Stimulated activated CD8-positive, alpha-beta memory T cell treated with anti-CD3 and anti-CD28 coated beads, Interleukin-7, amount 100 ng/mL, for 48 hours (primary cell): ENCODE results near the gene OMP.
"Not testable (repeated sequence)": the region's sequence is repeated elsewhere in the genome, so short reads cannot be mapped to it uniquely, and the experiment has no call there.

Source experiments
- DNase-seq, 2 donors: peaks; one replicate each; pipeline ENCODE4 v3.0.0-alpha.2; 2020; ENCODE audit warnings: low read depth in 1 of 2; ENCODE audit errors: extremely low read depth in 1 of 2

The OMP gene

DNA sequence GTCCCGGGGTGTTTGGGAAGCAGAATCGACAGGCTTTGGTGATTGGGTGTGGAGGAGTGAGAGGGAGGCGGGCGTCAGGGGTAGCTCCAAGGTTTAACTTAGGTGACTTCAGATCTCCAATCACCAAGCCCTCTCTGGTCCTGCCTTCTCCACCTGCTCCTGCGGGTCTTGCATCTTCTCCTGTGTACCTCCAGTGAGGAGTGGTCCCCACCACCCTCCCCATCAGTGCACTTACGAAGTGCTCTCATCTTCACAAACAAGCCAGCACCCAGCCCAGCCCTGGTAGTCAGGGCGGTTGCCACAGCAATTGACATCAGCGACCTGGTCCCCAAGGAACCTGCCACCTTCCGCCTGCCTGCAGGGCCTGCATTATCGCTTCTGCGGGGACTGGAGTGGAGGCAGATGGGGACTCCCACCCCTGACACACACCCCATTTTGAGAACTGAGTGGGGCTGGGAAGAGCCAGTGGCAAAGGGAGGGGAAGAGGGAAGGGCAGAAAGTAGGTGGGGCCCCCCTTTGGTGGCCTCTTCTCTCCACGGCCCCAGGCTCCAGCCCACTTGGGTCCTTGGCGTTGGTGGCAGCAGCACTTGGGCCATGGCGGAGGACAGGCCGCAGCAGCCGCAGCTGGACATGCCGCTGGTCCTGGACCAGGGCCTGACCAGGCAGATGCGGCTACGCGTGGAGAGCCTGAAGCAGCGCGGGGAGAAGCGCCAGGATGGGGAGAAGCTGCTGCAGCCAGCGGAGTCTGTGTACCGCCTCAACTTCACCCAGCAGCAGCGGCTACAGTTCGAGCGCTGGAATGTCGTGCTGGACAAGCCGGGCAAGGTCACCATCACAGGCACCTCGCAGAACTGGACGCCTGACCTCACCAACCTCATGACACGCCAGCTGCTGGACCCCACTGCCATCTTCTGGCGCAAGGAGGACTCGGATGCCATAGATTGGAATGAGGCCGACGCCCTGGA lies at the start of gene OMP:
OMP (plus strand) TSS at position 595 of the 965 bp plus-strand sequence; CDS start at position 595, 0 bp downstream.
- DNase-seq: no peak

DNA sequence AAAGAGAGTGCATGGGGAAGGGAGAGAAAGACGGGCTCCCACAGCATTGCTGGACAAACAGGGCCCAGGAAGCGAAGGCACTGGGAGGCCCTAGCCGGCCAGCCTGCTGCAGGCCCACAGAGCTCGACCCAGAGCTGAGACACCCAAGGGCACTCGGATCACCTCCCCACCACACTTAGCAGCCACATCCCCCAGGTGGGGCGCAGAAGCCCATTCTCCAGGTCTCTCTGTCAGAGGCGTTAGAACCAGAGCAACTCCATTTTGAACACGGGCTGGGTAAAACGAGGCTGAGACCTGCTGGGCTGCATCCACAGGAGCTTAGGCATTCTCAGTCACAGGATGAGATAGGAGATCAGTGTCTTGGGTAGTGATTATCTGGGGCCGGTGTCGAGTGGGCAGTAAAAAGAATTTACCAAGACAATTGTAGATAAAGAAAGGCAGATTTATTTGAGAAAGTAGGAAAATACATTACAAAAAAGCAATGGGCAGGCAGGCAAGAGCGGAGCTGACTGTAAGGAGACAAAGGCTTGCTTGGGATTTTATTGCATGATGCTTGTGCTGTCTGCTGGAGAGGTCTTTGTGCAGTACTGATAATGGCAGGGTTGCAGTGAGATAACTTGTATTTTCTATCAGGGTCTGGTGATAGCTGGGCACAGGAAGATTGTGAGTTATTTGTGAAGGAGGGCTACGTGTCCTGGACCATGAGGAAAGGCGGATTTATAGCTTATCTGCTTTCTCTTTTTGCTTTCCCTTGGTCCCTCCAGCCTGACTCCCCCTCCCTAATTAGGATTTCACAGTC lies 49.2 kb upstream of the OMP start:
- no peak for DNase-seq

DNA sequence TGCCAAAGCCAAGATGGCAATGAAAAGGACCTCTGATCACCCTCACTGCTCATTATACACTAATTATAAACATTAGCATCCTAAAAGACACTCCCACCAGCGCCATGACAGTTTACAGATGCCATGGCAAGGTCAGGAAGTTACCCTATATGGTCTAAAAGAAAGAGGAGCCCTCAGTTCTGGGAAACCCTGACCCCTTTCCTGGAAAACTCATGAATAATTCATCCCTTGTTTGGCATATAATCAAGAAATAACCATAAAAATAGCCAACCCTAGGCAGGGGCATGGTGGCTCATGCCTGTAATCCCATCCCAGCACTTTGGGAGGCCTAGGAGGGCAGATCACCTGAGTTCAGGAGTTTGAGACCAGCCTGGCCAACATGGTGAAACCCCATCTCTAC lies 48.6 kb upstream of the OMP start:
- DNase-seq: no peak

- no peak for DNase-seq
Measured at GRCh38 chr11:77055101-77055561, 47.5 kb upstream of the OMP start.

GRCh38 chr11:77055913-77056312 lies 46.7 kb upstream of the OMP start:
- no peak for DNase-seq

GRCh38 chr11:77056814-77057402 lies 45.7 kb upstream of the OMP start:
- no peak for DNase-seq

DNA sequence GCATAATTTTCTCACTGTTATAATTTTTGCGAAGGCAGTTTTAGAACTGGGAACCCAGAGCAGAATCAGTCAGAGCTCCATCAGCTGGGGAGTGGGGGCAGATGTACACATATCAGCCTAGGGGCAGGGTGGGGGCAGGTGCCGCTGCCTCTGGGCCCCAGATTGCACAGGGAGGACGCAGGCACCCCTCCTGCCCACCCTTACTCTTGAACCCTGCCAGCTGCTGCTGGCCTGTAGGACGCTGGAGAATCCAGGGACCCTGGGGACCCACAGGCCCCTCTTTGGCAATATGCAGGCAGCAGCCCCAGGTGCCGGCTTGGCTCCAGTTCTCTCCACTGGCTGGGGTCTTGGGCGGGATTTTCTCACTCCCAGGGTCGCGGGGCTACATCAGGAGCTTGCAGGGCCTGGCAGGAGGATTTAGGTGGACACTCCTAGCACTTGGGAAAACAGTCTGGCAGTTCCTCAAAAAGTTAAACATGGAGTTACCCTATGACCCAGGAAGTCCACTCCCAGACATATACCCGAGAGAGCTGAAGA lies 44.6 kb upstream of the OMP start:
- DNase-seq: no peak

- DNase-seq: no peak
Measured at GRCh38 chr11:77058900-77059299, 43.7 kb upstream of the OMP start.

GRCh38 chr11:77059806-77060205 lies 42.8 kb upstream of the OMP start:
- no peak for DNase-seq

GRCh38 chr11:77060234-77060633 lies 42.4 kb upstream of the OMP start:
- no peak for DNase-seq

DNA sequence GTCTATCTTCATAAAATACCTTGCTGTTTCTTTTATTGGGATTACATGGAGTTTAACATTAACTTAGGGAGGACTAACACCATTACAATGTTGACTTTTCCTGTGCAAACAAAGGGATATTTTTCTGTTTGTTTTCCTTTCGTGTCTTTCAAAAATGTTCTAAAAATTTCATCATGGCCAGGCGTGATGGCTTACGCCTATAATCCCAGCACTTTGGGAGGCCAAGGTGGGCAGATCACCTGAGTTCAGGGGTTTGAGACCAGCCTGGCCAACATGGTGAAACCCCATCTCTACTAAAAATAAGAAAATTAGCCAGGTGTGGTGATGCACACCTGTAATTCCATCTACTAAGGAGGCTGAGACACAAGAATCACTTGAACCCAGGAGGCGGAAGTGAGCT lies 41.4 kb upstream of the OMP start:
- not testable (repeated sequence) for DNase-seq

DNA sequence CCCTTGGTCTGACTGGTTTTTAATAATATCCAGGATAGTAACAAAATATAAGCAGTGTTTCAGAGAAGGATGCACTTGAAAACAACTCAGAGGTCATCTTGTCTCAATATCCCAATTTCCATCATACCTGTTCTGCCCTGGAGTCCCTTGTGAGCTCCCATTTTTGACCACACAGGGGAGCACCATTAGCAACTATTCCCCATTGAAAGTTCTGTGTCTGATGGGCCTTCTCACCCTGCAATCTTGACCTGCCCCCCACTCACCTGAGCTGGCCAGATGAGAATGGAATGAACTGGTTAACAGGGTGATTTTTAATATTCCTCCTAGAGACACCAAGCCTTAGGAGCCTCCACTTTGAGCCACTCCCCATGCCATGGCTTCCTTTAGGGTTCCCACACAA lies 39.7 kb upstream of the OMP start:
- DNase-seq: no peak

DNA sequence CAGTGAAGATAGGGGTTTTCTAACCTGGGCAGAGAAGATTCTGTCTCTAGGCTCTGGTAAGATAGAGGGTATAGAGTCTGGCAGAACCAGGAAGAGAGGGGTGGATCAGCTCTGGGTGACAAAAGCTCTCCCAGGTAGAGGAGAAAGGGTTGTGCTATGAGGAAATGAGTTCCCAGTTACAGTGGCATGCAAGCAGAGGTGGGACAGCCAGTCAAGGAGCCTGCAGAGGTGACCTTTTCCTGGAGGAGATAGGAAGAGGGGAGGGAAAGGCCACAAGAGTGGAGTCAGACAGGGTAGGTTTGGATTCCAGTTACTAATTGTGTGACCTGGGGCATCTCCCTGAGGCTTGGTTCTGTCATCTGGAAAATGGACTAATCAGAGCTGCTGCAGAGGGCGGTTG lies 39.2 kb upstream of the OMP start:
- DNase-seq: no peak

DNA sequence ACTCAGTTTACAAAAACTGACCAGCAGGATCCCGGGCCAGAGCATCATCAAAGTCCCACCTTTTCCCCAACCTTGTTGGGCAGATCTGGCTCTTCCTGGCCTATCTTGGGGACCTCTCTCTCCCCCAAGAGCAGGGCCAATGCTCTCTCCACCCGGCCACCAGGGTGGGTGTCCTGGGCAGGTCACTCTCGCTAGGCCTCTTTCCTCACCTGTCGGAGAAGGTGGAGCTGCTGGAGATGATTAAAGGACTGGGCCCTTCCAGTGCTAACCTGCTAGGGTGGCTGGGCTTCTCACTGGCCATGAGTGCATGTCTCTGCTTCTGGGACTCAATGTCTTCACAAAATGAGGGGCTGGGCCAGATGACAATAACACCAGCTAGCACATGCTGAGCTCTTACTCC lies 38.8 kb upstream of the OMP start:
- no peak for DNase-seq

- no peak for DNase-seq
Measured at GRCh38 chr11:77064648-77065217, 37.9 kb upstream of the OMP start.

- no peak for DNase-seq
Measured at GRCh38 chr11:77065878-77066228, 36.8 kb upstream of the OMP start.

GRCh38 chr11:77066229-77067042 lies 36.2 kb upstream of the OMP start, which contains the start of gene CAPN5:
Gene CAPN5 (plus strand): TSS chr11:77066971. CDS start chr11:77084887, 17,916 bp downstream.
- peak; percentile 70 to 76 for DNase-seq

- no peak for DNase-seq
Measured at GRCh38 chr11:77067861-77068443, 34.7 kb upstream of the OMP start.
